ENCODE measurements around the gene CREG2. TPM values are rescaled to one million over a fixed set of nuclear protein-coding genes. Genes with fewer than 3 reads are reported as not detected.
"Not testable (repeated sequence)": the region's sequence is repeated elsewhere in the genome, so short reads cannot be mapped to it uniquely, and the experiment has no call there.

CREG2 gene
- total RNA-seq, 1 donor from 2014 or later = 23.6 TPM

- Mint-ChIP-seq H3K9me3 (ENCODE audit: unreplicated experiment) (no peaks in the 10 kb centered on the region), H3K4me1 (ENCODE audit: unreplicated experiment) (peaks cover 6% of the 10 kb centered on the region), H3K27ac (ENCODE audit: unreplicated experiment) (no peak overlapping the region), H3K27me3 (ENCODE audit: unreplicated experiment) (peaks cover 5% of the 10 kb centered on the region), H3K4me3 (ENCODE audit: unreplicated experiment) (no peak overlapping the region), H3K36me3 (ENCODE audit: low read depth, unreplicated experiment) (no peaks in the 10 kb centered on the region)
- DNase-seq (ENCODE audit: low spot score) = no peak
- no peak for TF ChIP-seq CTCF (IDR thresholded peaks at IDR 0.05; ENCODE audit: unreplicated experiment)
Measured at GRCh38 chr2:101357376-101357775, 29.9 kb downstream of the CREG2 start.

- Mint-ChIP-seq H3K9me3 (ENCODE audit: unreplicated experiment) (no peaks in the 10 kb centered on the region), H3K27me3 (ENCODE audit: unreplicated experiment) (peaks cover 5% of the 10 kb centered on the region), H3K36me3 (ENCODE audit: low read depth, unreplicated experiment) (no peaks in the 10 kb centered on the region), H3K4me3 (ENCODE audit: unreplicated experiment) (no peak overlapping the region), H3K4me1 (ENCODE audit: unreplicated experiment) (peaks cover 6% of the 10 kb centered on the region), H3K27ac (ENCODE audit: unreplicated experiment) (no peak overlapping the region)
- TF ChIP-seq CTCF (IDR thresholded peaks at IDR 0.05; ENCODE audit: unreplicated experiment) = no peak
- no peak for DNase-seq (ENCODE audit: low spot score)
Measured at GRCh38 chr2:101356521-101356920, 30.8 kb downstream of the CREG2 start.

GRCh38 chr2:101356055-101356454, 31.2 kb downstream of the CREG2 start:
- Mint-ChIP-seq H3K9me3 (ENCODE audit: unreplicated experiment) (no peaks in the 10 kb centered on the region), H3K4me1 (ENCODE audit: unreplicated experiment) (peaks cover 6% of the 10 kb centered on the region), H3K36me3 (ENCODE audit: low read depth, unreplicated experiment) (no peaks in the 10 kb centered on the region), H3K27ac (ENCODE audit: unreplicated experiment) (no peak overlapping the region), H3K27me3 (ENCODE audit: unreplicated experiment) (peaks cover 2% of the 10 kb centered on the region), H3K4me3 (ENCODE audit: unreplicated experiment) (no peak overlapping the region)
- TF ChIP-seq CTCF (IDR thresholded peaks at IDR 0.05; ENCODE audit: unreplicated experiment) = no peak
- DNase-seq (ENCODE audit: low spot score) = no peak

- Mint-ChIP-seq H3K27me3 (ENCODE audit: unreplicated experiment) (peaks cover 2% of the 10 kb centered on the region), H3K4me1 (ENCODE audit: unreplicated experiment) (peaks cover 6% of the 10 kb centered on the region), H3K36me3 (ENCODE audit: low read depth, unreplicated experiment) (no peaks in the 10 kb centered on the region), H3K27ac (ENCODE audit: unreplicated experiment) (no peak overlapping the region), H3K4me3 (ENCODE audit: unreplicated experiment) (no peak overlapping the region), H3K9me3 (ENCODE audit: unreplicated experiment) (no peaks in the 10 kb centered on the region)
- no peak for DNase-seq (ENCODE audit: low spot score)
- no peak for TF ChIP-seq CTCF (IDR thresholded peaks at IDR 0.05; ENCODE audit: unreplicated experiment)
Measured at GRCh38 chr2:101355401-101356054, 31.8 kb downstream of the CREG2 start.

GRCh38 chr2:101354420-101355311, 32.6 kb downstream of the CREG2 start:
- Mint-ChIP-seq H3K27ac (ENCODE audit: unreplicated experiment) (no peak overlapping the region), H3K36me3 (ENCODE audit: low read depth, unreplicated experiment) (no peaks in the 10 kb centered on the region), H3K4me3 (ENCODE audit: unreplicated experiment) (no peak overlapping the region), H3K9me3 (ENCODE audit: unreplicated experiment) (no peaks in the 10 kb centered on the region), H3K4me1 (ENCODE audit: unreplicated experiment) (peaks cover 11% of the 10 kb centered on the region), H3K27me3 (ENCODE audit: unreplicated experiment) (peaks cover 2% of the 10 kb centered on the region)
- no peak for DNase-seq (ENCODE audit: low spot score)
- no peak for TF ChIP-seq CTCF (IDR thresholded peaks at IDR 0.05; ENCODE audit: unreplicated experiment)

GRCh38 chr2:101352631-101353030, 34.7 kb downstream of the CREG2 start:
- H3K9me3 Mint-ChIP-seq (ENCODE audit: unreplicated experiment); H3K36me3 Mint-ChIP-seq (ENCODE audit: low read depth, unreplicated experiment); DNase-seq (ENCODE audit: low spot score); H3K27me3 Mint-ChIP-seq (ENCODE audit: unreplicated experiment); H3K27ac Mint-ChIP-seq (ENCODE audit: unreplicated experiment); H3K4me3 Mint-ChIP-seq (ENCODE audit: unreplicated experiment): not testable (repeated sequence)
- H3K4me1 Mint-ChIP-seq (ENCODE audit: unreplicated experiment) = peaks cover 11% of the 10 kb centered on the region
